Smooth muscle cell (in vitro differentiated cells): ENCODE measurements around the gene DGKG. TPM values are rescaled to one million over a fixed set of nuclear protein-coding genes. Genes with fewer than 3 reads are reported as not detected.

Source experiments
- DNase-seq: peaks from one replicate; lab custom pipeline; 2025; ENCODE audit not compliant: unreplicated experiment; lab: John Stamatoyannopoulos, UW
- H2AFZ ChIP-seq: fragments of 200-600 bp; sonication (generic); 2 replicates; pipeline ENCODE4 v1.6.0; 2016; ENCODE audit warnings: antibody characterized with exemption, low read depth, mild to moderate bottlenecking
- H3F3A ChIP-seq: fragments of 200-600 bp; sonication (generic); 2 replicates; pipeline ENCODE4 v1.6.0; 2017; ENCODE audit warnings: antibody characterized with exemption, low read depth
- H3K27ac ChIP-seq: fragments of 200-600 bp; sonication (generic); 2 replicates; pipeline ENCODE4 v1.5.1; 2016; ENCODE audit warnings: low read depth, mild to moderate bottlenecking
- H3K27me3 ChIP-seq: fragments of 200-600 bp; sonication (generic); 2 replicates; pipeline ENCODE4 v1.6.1; 2016; ENCODE audit warnings: low read depth, mild to moderate bottlenecking
- H3K36me3 ChIP-seq: fragments of 200-600 bp; sonication (generic); 2 replicates; pipeline ENCODE4 v1.5.1; 2016; ENCODE audit warnings: low read depth
- H3K4me1 ChIP-seq: fragments of 200-600 bp; sonication (generic); 2 replicates; pipeline ENCODE4 v1.5.1; 2016; ENCODE audit warnings: low read depth
- H3K4me2 ChIP-seq: fragments of 200-600 bp; sonication (generic); 2 replicates; pipeline ENCODE4 v1.6.0; 2016; ENCODE audit warnings: mild to moderate bottlenecking
- H3K4me3 ChIP-seq: fragments of 200-600 bp; sonication (generic); 2 replicates; pipeline ENCODE4 v1.5.1; 2016; ENCODE audit warnings: mild to moderate bottlenecking
- H3K79me2 ChIP-seq: fragments of 200-600 bp; sonication (generic); 2 replicates; pipeline ENCODE4 v1.6.0; 2016; ENCODE audit warnings: low read depth, mild to moderate bottlenecking
- H3K9ac ChIP-seq: fragments of 200-600 bp; sonication (generic); 2 replicates; pipeline ENCODE4 v1.6.0; 2016; ENCODE audit warnings: low read depth
- H3K9me3 ChIP-seq: fragments of 200-600 bp; sonication (generic); replicated peaks from 2 replicates; pipeline ENCODE4 v1.5.1; 2016; ENCODE audit warnings: low read depth
- H4K20me1 ChIP-seq: fragments of 200-600 bp; sonication (generic); 2 replicates; pipeline ENCODE4 v1.6.0; 2016; ENCODE audit warnings: low read depth
- CTCF ChIP-seq: fragments of 200-600 bp; sonication (generic); IDR thresholded peaks from 2 replicates; pipeline ENCODE4 v1.5.1; 2017; ENCODE audit warnings: borderline replicate concordance, mild to moderate bottlenecking, antibody characterized with exemption; ENCODE audit not compliant: insufficient read depth, poor library complexity, severe bottlenecking
- WGBS: methylation state at CpG from one replicate; pipeline ENCODE4 v1.1.7; 2016; ENCODE audit warnings: low lambda C conversion rate; 5-methylcytosine and 5-hydroxymethylcytosine counted together
- polyA plus RNA-seq: library from polyadenylated mRNA; unstranded; fragments of >200 nt; fragmentation: Nextera tagmentation; extraction: Ambion mirVana; gene quantifications from 2 replicates; pipeline ENCODE4 v1.2.1, GENCODE V29; 2016
- total RNA-seq: library from RNA; depleted of rRNA; stranded (reverse); fragments of >200 nt; gene quantifications from 2 replicates; pipeline ENCODE4 v1.2.3, GENCODE V29; 2014

The DGKG gene
- total and polyA plus RNA-seq, 2 experiments from 2014 or later, result 0.64 TPM; not detected in 1

DNA sequence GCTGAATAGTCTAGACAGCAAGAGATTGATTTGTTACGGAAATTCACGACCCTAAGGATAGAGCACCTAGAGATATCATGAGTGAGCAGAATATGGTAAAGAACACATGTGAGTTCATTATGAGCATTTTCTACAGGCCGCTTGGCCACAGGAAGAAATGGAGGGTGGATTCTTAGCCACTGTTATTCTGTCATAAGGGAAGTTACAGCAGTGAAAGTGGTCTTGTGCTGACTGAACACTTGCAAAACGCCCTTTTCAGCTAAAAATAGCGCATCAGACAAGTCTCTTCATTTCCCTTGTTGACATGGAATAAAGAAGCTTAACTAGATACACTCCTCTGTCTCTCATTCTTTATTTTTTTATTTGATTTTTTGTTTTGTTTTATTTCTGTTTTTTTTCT, 19.8 kb downstream of the DGKG start:
- 84% methylated on average over 5 of the region's 5 CpGs for WGBS

GRCh38 chr3:186340204-186340603, 21.8 kb downstream of the DGKG start:
- no peak overlapping the region for H2AFZ ChIP-seq
- no peaks in the 10 kb centered on the region for H3K4me1 ChIP-seq
- H3K9ac ChIP-seq, result no peak overlapping the region

More for the DNA sequence above, 19.8 kb downstream of the DGKG start:
- H2AFZ ChIP-seq, result no peak overlapping the region
- no peak overlapping the region for H3K4me2 ChIP-seq
- H3K79me2 ChIP-seq, result no peaks in the 10 kb centered on the region
- no peaks in the 10 kb centered on the region for H3K9me3 ChIP-seq
- no peak overlapping the region for H3K4me3 ChIP-seq
- no peak overlapping the region for H3K9ac ChIP-seq
- no peaks in the 10 kb centered on the region for H3F3A ChIP-seq
- H3K27ac ChIP-seq, result no peak overlapping the region
- H3K36me3 ChIP-seq, result no peaks in the 10 kb centered on the region
- no peak for DNase-seq
- no peaks in the 10 kb centered on the region for H3K4me1 ChIP-seq
- H3K27me3 ChIP-seq, result no peaks in the 10 kb centered on the region
- no peaks in the 10 kb centered on the region for H4K20me1 ChIP-seq
- TF ChIP-seq CTCF, result no peak

DNA sequence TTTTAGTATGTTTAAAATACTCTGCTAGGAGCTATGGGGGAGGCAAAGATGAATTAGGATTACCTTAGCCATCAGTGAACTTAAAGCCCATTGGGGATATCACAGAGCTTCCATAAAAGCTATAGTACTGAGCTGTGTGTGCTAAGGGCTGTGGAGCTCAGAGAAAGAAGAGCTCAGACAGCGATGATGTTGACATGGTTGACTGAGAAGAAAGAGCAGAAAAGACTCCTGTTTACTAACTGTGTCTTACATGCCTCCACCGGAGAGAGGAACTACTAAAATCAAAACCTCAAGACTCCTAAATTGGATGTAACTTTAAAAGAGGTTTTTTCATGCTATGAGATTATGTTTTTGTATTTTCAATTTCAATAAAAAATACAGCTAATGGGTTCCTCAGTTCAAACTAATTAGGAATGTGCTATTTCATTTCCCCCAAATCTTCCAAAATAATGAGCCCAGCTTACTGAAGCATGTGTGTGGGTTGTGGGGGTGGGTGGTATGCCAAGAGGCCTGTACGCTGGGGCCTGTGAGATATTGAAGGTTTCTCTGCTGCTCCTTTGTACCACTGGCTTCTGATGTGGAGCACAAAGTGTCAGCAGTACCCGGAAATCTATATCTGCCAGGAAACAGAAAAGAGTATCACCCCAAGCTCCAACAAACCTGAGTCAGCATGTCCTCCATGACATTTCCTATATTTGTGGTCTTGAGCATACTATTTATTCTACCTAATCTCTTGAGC, 22.7 kb downstream of the DGKG start:
- no peaks in the 10 kb centered on the region for H3K79me2 ChIP-seq
- no peaks in the 10 kb centered on the region for H3K9me3 ChIP-seq
- H3K27ac ChIP-seq, result no peak overlapping the region
- TF ChIP-seq CTCF, result no peak
- H3K4me3 ChIP-seq, result no peak overlapping the region
- no peak for DNase-seq
- 71% methylated on average over 4 of the region's 4 CpGs for WGBS
- no peaks in the 10 kb centered on the region for H3K36me3 ChIP-seq
- peaks cover 8% of the 10 kb centered on the region for H3K27me3 ChIP-seq
- H3K4me2 ChIP-seq, result no peak overlapping the region
- no peaks in the 10 kb centered on the region for H3F3A ChIP-seq
- no peaks in the 10 kb centered on the region for H3K4me1 ChIP-seq
- no peak overlapping the region for H2AFZ ChIP-seq
- H4K20me1 ChIP-seq, result no peaks in the 10 kb centered on the region
- no peak overlapping the region for H3K9ac ChIP-seq

More at GRCh38 chr3:186340204-186340603, 21.8 kb downstream of the DGKG start:
- H3K4me3 ChIP-seq, result no peak overlapping the region
- H3K36me3 ChIP-seq, result no peaks in the 10 kb centered on the region
- no peaks in the 10 kb centered on the region for H4K20me1 ChIP-seq
- H3K4me2 ChIP-seq, result no peak overlapping the region
- H3K27ac ChIP-seq, result no peak overlapping the region
- TF ChIP-seq CTCF, result no peak
- DNase-seq, result no peak
- no peaks in the 10 kb centered on the region for H3K9me3 ChIP-seq
- no peaks in the 10 kb centered on the region for H3K79me2 ChIP-seq
- H3K27me3 ChIP-seq, result peaks cover 5% of the 10 kb centered on the region
- no peaks in the 10 kb centered on the region for H3F3A ChIP-seq

GRCh38 chr3:186333256-186333655, 28.8 kb downstream of the DGKG start:
- Histone ChIP-seq H3K4me3 (no peak overlapping the region), H3F3A (no peaks in the 10 kb centered on the region), H3K79me2 (no peaks in the 10 kb centered on the region), H3K9me3 (no peaks in the 10 kb centered on the region), H4K20me1 (no peaks in the 10 kb centered on the region), H3K4me1 (no peaks in the 10 kb centered on the region), H3K27ac (no peak overlapping the region), H2AFZ (no peak overlapping the region), H3K4me2 (no peak overlapping the region), H3K36me3 (no peaks in the 10 kb centered on the region), H3K9ac (no peak overlapping the region), H3K27me3 (peaks cover 34% of the 10 kb centered on the region)
- TF ChIP-seq CTCF, result no peak
- DNase-seq, result no peak
